ENCODE measurements around the gene SP2. TPM values are rescaled to one million over a fixed set of nuclear protein-coding genes. Genes with fewer than 3 reads are reported as not detected.

Gene SP2
- total RNA-seq, 1 donor from 2014 or later: 21.7 TPM

DNA sequence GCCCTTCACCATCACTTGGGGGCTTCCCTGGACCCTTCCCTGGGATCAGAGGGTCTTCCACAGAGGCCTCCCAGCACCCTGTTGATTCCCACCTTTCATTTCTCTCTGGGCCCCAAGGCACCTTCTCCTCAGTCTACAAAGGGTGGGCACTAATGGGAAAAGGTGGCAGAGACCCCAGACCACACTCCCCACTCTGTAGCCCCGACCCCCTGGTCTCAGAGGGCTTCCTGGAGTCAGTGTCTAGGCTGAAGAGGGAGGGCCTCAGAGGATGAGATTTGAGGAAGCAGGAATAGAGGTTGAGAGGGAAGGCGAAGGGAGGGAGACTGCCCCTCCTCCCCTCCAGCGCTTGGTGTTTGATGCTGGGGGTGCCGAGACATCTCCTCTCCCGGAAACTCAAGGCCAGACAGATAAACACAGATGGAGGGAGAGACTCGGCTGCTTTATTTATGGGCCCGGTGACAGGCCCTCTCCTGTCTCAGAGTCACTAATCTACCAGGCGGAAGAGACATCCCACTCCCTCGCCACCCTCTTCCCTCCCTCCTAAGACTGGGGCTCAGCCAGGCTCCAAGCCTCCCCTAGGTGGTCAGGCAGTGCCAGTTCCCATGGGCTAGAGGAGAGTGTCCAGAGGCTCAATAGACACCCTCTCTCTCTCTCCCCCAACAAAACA lies 18.5 kb upstream of the SP2 start:
- no peak overlapping the region for H3K4me3 Mint-ChIP-seq
- H3K9me3 Mint-ChIP-seq: no peaks in the 10 kb centered on the region
- H3K4me1 Mint-ChIP-seq: peaks cover 6% of the 10 kb centered on the region
- no peaks in the 10 kb centered on the region for H3K36me3 Mint-ChIP-seq (ENCODE audit: low read depth)
- no peak overlapping the region for H3K27ac Mint-ChIP-seq
- H3K27me3 Mint-ChIP-seq: peaks cover 46% of the 10 kb centered on the region
- intact Hi-C loops (cut with micrococcal nuclease): no loop called here
- no peak for DNase-seq

DNA sequence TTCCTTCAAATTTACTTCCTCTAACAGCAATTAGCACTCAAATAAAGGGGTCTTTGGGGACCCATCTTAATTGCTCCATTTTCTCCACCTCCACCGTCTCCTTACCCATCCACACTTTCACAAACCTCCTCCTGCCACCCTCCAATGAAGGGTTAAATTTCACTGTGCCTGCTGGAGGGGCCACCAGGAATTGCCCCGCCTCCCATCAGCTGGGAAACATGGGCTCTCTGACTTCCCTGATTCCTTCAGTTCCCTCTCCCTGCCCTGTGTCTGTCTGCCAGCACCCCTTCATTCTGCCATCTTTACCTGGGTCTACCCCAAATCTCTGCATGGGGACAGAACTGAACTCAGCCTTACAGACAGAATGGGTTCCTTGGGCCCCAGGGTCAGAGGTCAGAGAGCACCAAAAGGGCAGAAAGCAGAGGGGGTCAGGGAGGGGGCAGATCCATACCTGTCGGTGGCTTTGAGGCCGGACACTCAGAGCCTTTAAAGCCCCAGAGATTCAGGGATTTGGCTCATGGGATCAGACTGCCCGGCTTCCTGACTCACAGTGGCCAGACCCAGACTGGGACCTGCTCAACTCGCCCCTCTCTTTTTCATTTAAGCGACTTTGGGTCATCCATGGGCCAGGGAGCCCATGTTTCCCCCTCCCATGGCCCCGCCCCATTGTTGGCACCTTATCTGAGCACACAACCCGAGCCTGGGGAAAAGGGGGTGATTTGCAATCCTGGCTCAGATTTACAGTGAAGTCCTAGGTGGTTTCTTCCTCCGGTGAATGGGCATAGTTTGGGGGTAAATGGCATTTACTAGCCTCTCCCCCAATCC lies 17.6 kb upstream of the SP2 start:
- H3K9me3 Mint-ChIP-seq: no peaks in the 10 kb centered on the region
- peaks cover 41% of the 10 kb centered on the region for H3K27me3 Mint-ChIP-seq
- no peak for DNase-seq
- no peaks in the 10 kb centered on the region for H3K36me3 Mint-ChIP-seq (ENCODE audit: low read depth)
- intact Hi-C loops (cut with micrococcal nuclease): no loop called here
- peaks cover 10% of the 10 kb centered on the region for H3K4me1 Mint-ChIP-seq
- H3K4me3 Mint-ChIP-seq: no peak overlapping the region
- no peak overlapping the region for H3K27ac Mint-ChIP-seq

DNA sequence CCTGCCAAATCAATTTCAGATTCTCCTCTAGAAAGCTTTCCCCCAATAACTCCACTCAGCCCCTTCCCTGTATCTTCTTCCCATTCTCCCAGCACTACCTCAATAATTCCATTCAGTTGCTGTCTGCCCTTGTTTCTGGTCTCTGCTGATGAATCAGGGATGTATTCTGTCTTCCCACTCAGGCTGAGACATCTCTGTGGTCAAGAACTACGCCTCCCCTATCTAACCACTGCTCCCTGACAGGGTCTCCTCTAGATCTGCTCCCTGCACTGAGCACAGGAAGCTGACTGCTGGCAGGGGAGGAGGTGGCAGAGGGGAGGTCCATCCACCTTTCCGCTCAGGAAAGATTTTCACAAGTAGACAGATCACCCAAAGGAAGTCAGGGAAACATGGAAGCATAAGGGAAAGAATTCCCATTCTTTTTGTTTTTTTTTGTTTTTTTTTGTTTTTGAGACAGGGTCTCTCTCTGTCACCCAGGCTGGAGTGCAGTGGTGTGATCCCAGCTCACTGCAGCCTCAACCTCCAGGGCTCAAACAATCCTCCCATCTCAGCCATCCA lies 16.9 kb upstream of the SP2 start:
- Mint-ChIP-seq H3K9me3 (no peaks in the 10 kb centered on the region), H3K27ac (no peak overlapping the region), H3K4me3 (no peak overlapping the region), H3K36me3 (ENCODE audit: low read depth) (no peaks in the 10 kb centered on the region), H3K4me1 (peaks cover 8% of the 10 kb centered on the region), H3K27me3 (peaks cover 34% of the 10 kb centered on the region)
- no peak for DNase-seq
- intact Hi-C loops (cut with micrococcal nuclease): no loop called here

DNA sequence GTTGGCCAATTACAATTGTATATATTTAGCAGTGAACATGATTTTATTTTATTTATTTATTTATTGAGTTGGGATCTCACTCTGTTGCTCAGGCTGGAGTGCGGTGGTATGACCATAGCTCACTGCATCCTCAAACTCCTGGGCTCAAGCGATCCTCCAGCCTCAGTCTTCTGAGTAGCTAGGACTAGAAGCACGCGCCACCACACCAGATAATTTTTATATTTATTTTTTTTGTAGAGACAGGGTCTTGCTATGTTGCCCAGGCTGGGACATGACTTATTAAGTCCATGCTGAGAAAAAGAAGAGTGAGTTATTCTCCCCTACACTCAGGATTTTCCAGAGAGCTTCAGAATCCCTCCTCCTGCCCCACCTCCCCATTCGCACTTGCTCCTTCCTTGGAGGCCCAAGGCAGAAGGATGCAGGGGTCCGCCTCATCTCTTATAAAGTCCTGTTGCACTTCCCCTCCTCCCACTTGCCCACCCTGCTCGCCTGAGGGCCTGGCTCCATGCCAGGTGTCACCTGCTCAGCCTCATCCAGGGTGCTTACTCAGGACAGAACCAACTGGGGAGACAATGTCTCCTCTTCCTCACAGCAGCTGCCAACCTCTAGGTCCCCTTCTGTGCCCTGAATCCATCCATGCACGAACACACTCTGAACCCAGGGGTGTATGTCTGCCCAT lies 16.1 kb upstream of the SP2 start:
- peaks cover 11% of the 10 kb centered on the region for H3K4me1 Mint-ChIP-seq
- intact Hi-C loops (cut with micrococcal nuclease): no loop called here
- H3K27ac Mint-ChIP-seq: no peak overlapping the region
- no peak for DNase-seq
- H3K4me3 Mint-ChIP-seq: no peak overlapping the region
- peaks cover 26% of the 10 kb centered on the region for H3K27me3 Mint-ChIP-seq
- H3K9me3 Mint-ChIP-seq: no peaks in the 10 kb centered on the region
- H3K36me3 Mint-ChIP-seq (ENCODE audit: low read depth): no peaks in the 10 kb centered on the region

DNA sequence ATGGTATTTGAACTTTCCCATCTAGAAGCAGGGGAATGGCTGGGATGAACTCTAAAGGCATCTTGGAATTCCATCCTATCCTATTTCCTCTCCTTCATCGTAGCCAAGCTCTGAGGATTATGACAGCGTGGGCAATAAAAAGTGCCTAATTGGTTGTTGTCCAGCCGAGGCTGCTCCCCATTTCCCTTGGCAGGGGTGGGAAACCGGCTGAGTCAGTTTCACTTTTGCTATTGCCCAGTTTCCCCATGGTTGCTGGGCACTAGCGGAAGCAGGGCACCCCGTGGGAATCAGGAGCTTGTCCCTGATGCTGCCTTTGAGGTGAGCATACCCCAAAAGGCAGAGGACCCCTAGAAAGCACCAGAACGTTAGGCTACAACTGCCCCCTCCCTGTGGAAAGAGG lies 13.8 kb upstream of the SP2 start:
- intact Hi-C loops (cut with micrococcal nuclease): no loop called here
- no peak for DNase-seq
- H3K27me3 Mint-ChIP-seq: peaks cover 17% of the 10 kb centered on the region

DNA sequence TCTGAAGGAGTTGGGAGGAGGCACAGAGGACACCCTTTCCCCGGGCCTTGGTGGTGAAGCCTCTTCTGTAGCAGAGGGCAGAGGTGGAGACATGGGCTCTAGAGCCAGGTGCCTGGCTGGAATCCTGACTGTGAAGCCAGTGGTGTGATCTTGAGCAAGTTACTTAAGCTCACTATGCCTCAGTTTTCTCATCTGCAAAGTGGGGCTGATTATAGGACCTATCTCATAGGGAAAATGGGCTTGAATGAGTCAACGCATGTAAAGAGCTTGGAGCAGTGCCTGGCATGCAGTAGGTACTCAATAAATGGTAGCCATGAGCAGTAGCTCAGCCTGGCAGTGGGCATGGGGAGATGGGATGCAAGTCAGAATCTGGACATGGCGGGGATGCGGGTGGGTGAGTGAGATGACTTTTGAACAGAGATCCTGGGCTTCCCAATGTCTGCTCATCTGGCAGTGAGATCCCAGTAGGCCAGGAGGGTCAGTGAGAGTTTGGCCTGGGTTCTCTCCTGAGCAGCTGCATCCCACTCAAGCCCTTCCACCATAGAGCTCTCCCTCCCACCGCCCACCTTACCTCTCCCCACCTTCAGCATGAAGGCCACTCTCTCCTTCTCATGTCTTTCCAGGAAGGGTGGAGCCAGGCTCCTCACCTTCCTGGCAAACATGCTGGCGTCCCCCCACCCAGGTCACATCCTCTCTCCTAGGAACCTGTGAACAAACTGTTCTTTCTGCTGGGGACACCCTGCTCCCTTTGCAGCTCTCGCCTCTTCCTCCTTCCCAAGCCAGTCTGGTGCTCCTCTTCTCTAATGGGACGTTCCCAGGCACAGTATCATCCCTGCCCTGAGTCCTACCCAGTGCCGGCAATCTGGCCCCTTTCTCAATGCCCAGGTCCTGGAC lies 13.1 kb upstream of the SP2 start:
- intact Hi-C loops (cut with micrococcal nuclease): no loop called here
- Mint-ChIP-seq H3K4me1 (peaks cover 11% of the 10 kb centered on the region), H3K27ac (no peak overlapping the region), H3K36me3 (ENCODE audit: low read depth) (no peaks in the 10 kb centered on the region), H3K27me3 (peaks cover 14% of the 10 kb centered on the region), H3K4me3 (no peak overlapping the region), H3K9me3 (no peaks in the 10 kb centered on the region)
- no peak for DNase-seq

More for the DNA sequence above, 13.8 kb upstream of the SP2 start:
- no peak overlapping the region for H3K27ac Mint-ChIP-seq
- no peaks in the 10 kb centered on the region for H3K9me3 Mint-ChIP-seq
- H3K36me3 Mint-ChIP-seq (ENCODE audit: low read depth): no peaks in the 10 kb centered on the region
- peaks cover 11% of the 10 kb centered on the region for H3K4me1 Mint-ChIP-seq
- no peak overlapping the region for H3K4me3 Mint-ChIP-seq

DNA sequence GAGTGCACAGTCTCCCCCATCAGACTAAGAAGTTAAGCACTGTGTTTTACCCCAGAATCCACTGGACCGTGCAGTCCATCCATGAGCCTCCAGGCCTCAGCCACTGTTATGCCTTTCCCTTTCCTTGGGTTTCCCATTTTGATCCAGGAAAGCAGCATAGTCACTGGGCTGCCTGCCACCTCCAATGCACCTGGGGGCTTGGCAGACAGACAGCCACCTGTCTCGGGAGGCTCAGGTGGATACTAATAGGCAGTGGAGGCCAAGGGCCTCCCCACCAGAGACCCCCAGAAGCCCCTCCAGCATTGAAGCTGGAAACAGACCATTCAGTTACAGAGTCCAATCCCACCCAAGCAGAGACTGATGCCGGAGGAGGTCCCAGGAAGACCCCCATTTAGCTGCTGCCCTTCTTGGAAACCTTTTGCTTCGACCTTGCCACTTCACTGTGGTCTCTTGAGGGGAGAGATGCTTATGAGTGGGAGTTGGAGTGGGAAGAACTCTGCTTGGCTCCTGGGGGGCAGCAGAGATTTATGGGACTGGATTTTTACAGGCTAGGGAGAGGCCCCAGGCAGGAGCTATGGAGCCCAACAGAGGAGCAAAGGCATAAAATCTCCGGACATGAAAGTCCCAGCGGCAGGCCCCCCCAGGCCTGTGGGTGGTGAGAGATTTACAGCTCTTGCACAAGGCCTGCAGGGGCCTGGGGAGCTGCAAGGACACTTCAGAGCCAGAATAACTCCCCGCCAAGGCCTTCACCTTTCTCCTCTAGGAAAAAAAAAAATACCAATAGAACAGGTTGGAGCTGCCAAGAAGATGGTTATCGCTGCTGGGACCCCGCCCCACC lies 12.2 kb upstream of the SP2 start:
- H3K36me3 Mint-ChIP-seq (ENCODE audit: low read depth): no peaks in the 10 kb centered on the region
- no peak for DNase-seq
- intact Hi-C loops (cut with micrococcal nuclease): no loop called here
- no peaks in the 10 kb centered on the region for H3K9me3 Mint-ChIP-seq
- peaks cover 10% of the 10 kb centered on the region for H3K27me3 Mint-ChIP-seq
- H3K27ac Mint-ChIP-seq: no peak overlapping the region
- H3K4me1 Mint-ChIP-seq: peaks cover 11% of the 10 kb centered on the region
- no peak overlapping the region for H3K4me3 Mint-ChIP-seq

DNA sequence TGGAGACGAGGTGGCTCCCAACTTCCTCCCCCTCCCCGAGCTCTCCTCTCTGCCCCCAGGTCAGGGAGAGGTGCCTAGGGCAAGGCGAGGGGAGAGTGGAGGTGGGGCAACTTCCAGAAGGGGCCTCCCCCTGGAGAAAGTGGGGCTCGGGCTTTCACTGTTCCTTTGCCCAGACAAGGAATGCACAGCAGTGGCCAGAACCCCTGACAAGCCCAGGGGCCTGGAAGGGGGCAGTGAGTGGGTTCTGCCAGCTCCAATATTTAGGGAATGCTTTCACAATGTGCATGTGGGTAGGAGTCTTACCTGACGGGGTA lies 11.7 kb upstream of the SP2 start:
- peaks cover 7% of the 10 kb centered on the region for H3K27me3 Mint-ChIP-seq
- intact Hi-C loops (cut with micrococcal nuclease): no loop called here
- no peaks in the 10 kb centered on the region for H3K36me3 Mint-ChIP-seq (ENCODE audit: low read depth)
- no peak overlapping the region for H3K27ac Mint-ChIP-seq
- no peak overlapping the region for H3K4me3 Mint-ChIP-seq
- DNase-seq: no peak
- H3K9me3 Mint-ChIP-seq: no peaks in the 10 kb centered on the region
- peaks cover 8% of the 10 kb centered on the region for H3K4me1 Mint-ChIP-seq

DNA sequence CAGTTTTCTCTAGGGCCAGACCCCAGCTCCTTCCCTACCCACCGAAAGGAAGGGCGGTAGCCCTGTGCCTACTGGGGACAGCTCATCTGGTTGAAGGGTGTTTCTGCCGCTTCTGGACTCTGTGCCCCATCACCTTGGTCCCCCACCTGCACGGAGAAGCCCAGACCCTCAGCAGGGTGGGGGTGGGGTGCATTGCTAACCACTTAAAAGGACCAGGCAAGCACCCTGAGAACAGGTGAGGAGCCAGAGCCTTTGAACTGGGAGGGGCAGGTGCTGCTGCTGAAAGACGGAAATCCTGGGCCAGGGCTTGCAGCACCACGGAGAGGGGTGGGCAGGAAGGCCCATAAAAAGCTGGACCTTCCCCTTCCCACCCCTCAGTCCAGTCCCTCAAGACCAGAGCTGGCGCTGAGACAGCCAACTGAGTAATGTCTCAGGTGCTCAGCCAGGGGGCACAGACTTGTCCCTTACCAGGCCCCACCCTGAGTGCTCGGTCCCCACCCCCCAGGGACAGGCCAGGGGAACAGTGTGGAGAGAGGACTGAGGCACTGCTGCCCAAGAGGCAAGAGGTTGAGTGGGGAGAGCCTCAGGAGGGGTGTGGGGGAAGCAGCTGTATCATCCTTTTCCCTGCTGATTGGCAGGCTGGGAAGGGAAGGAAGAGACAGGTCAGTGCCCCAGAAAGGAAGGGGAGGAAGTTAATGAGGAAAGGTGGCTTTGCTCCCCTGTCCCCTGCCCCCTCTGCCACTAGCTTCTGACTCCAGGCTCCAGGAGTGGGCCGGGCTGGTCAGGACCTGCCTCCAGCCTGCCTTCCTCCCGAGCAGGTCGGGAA lies 10.9 kb upstream of the SP2 start:
- Mint-ChIP-seq H3K4me1 (peaks cover 8% of the 10 kb centered on the region), H3K27me3 (peaks cover 5% of the 10 kb centered on the region), H3K4me3 (no peak overlapping the region), H3K9me3 (no peaks in the 10 kb centered on the region), H3K36me3 (ENCODE audit: low read depth) (no peaks in the 10 kb centered on the region), H3K27ac (no peak overlapping the region)
- DNase-seq: no peak
- intact Hi-C loops (cut with micrococcal nuclease): no loop called here

DNA sequence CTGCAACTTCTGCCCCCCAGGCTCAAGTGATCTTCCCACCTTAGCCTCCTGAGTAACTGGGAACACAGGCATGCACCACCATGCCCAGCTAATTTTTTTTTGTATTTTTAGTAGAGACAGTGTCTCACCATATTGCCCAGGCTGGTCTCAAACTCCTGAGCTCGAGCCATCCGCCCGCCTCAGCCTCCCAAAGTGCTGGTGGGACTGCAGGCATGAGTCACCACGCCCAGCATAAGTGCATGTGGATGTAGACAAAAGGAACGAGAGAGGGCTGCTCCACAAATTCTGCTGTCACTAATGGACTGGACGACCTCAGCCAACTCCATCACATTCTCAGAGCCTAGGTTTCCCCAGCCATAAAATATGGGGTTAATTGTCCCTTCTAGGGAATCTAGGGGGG lies 7.7 kb upstream of the SP2 start:
- no peak for DNase-seq
- Mint-ChIP-seq H3K4me1 (peaks cover 11% of the 10 kb centered on the region), H3K27me3 (no peaks in the 10 kb centered on the region), H3K27ac (no peak overlapping the region), H3K36me3 (ENCODE audit: low read depth) (no peaks in the 10 kb centered on the region), H3K9me3 (no peaks in the 10 kb centered on the region), H3K4me3 (no peak overlapping the region)
- intact Hi-C loops (cut with micrococcal nuclease): no loop called here

DNA sequence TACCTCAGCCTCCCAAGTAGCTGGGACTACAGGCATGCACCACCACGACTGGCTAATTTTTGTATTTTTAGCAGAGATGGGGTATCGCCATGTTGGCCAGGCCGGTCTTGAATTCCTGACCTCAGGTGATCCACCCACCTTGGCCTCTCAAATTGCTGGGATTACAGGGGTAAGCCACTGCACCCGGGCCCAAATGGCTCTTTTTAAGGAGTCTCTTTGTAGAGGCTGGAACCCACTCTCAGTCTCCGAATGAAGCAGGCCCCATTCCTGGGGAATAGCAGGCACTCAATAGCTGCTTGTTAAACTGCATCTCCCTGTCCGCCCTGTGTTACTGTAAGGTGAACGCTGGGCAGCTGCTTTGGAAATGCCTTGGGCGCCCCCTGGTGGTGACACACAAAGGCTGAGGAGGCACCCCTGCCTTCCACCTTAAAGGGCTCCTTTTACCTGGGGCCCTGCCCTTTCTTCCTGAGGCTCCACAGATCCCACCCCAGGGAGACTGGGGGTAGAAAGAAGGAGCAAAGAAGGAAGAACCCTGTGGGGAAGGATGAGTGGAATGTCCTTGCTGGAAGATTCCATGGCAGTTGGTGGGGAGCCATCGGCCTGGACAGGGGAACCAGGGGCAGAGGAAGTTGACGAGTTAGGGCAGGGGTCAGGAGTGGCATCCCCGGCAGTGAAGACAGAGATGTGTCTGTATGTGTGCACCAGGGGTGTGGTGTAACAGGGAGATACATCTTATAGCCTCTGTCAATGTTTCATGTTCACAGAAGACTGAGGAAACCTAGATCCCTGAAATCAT lies 6.1 kb upstream of the SP2 start:
- no peak overlapping the region for H3K4me3 Mint-ChIP-seq
- H3K4me1 Mint-ChIP-seq: peaks cover 18% of the 10 kb centered on the region
- no peak overlapping the region for H3K27ac Mint-ChIP-seq
- intact Hi-C loops (cut with micrococcal nuclease): loop anchor here (1.0 kb wide), 2 partner anchors 49 to 114 kb away; partner anchors contain the start of gene SCRN2
- no peaks in the 10 kb centered on the region for H3K27me3 Mint-ChIP-seq
- no peaks in the 10 kb centered on the region for H3K9me3 Mint-ChIP-seq
- H3K36me3 Mint-ChIP-seq (ENCODE audit: low read depth): no peaks in the 10 kb centered on the region
- peak; percentile 96 for DNase-seq

All from activated CD4-positive, alpha-beta T cell treated with anti-CD3 and anti-CD28 coated beads, Interleukin-2, amount 10 ng/mL, durations not matched to agents 24 days and 14 days (primary cell).